Astrocyte (in vitro differentiated cells and primary cell): ENCODE measurements around the gene CHST15. TPM values are rescaled to one million over a fixed set of nuclear protein-coding genes. Genes with fewer than 3 reads are reported as not detected.

Source experiments
- DNase-seq: peaks from one replicate; pipeline ENCODE4 v3.0.0-alpha.2; 2010; ENCODE audit warnings: low read depth
- FAIRE-seq: peaks from 2 replicates; lab custom pipeline; 2011; peaks lifted over from hg19 to GRCh38; lab: Jason Lieb, UNC
- H2AFZ ChIP-seq: 2 replicates; pipeline ENCODE4 v1.6.0; 2012; ENCODE audit warnings: low read depth, low read length, inconsistent platforms
- H3K27ac ChIP-seq: 2 replicates; pipeline ENCODE4 v1.5.1; 2011; ENCODE audit warnings: low read depth, low read length, inconsistent platforms
- H3K27me3 ChIP-seq: 2 replicates; pipeline ENCODE4 v1.6.0; 2011; ENCODE audit warnings: low read length, inconsistent platforms; ENCODE audit not compliant: insufficient read depth
- H3K36me3 ChIP-seq: 2 replicates; pipeline ENCODE4 v1.5.1; 2011; ENCODE audit warnings: low read length, inconsistent platforms; ENCODE audit not compliant: insufficient read depth
- H3K4me1 ChIP-seq: 2 replicates; pipeline ENCODE4 v1.5.1; 2011; ENCODE audit warnings: low read length, inconsistent platforms; ENCODE audit not compliant: insufficient read depth
- H3K4me2 ChIP-seq: 2 replicates; pipeline ENCODE4 v1.6.0; 2012; ENCODE audit warnings: low read length, inconsistent platforms
- H3K4me3 ChIP-seq: 2 replicates; pipeline ENCODE4 v1.5.1; 2011; ENCODE audit warnings: low read depth, mild to moderate bottlenecking, low read length, inconsistent platforms; ENCODE audit not compliant: insufficient read depth
- H3K79me2 ChIP-seq: 2 replicates; pipeline ENCODE4 v1.6.0; 2012; ENCODE audit warnings: mild to moderate bottlenecking, low read length, inconsistent platforms; ENCODE audit not compliant: insufficient read depth
- H3K9ac ChIP-seq: 2 replicates; pipeline ENCODE4 v1.6.0; 2012; ENCODE audit warnings: mild to moderate bottlenecking, low read length, inconsistent platforms
- H3K9me3 ChIP-seq: 2 replicates; pipeline ENCODE4 v1.5.1; 2012; ENCODE audit warnings: low read depth, mild to moderate bottlenecking, low read length, inconsistent platforms; ENCODE audit not compliant: insufficient read depth
- H4K20me1 ChIP-seq: 2 replicates; pipeline ENCODE4 v1.6.0; 2012; ENCODE audit warnings: low read length, inconsistent platforms; ENCODE audit not compliant: insufficient read depth
- H3K27ac Mint-ChIP-seq: one replicate; pipeline ENCODE4 v1.8.0; 2021; ENCODE audit warnings: mild to moderate bottlenecking, mixed read lengths; ENCODE audit not compliant: unreplicated experiment
- H3K27me3 Mint-ChIP-seq: one replicate; pipeline ENCODE4 v1.8.0; 2021; ENCODE audit warnings: low read depth, mixed read lengths; ENCODE audit not compliant: unreplicated experiment
- H3K36me3 Mint-ChIP-seq: one replicate; pipeline ENCODE4 v1.8.0; 2021; ENCODE audit warnings: low read depth, mixed read lengths; ENCODE audit not compliant: unreplicated experiment
- H3K4me1 Mint-ChIP-seq: one replicate; pipeline ENCODE4 v1.8.0; 2021; ENCODE audit warnings: low read depth, mixed read lengths; ENCODE audit not compliant: unreplicated experiment
- H3K4me3 Mint-ChIP-seq: one replicate; pipeline ENCODE4 v1.8.0; 2021; ENCODE audit warnings: mild to moderate bottlenecking, moderate library complexity, mixed read lengths; ENCODE audit not compliant: unreplicated experiment
- H3K9me3 Mint-ChIP-seq: one replicate; pipeline ENCODE4 v1.8.0; 2021; ENCODE audit warnings: mild to moderate bottlenecking, mixed read lengths; ENCODE audit not compliant: unreplicated experiment
- EZH2 ChIP-seq: IDR thresholded peaks from 2 replicates; pipeline ENCODE4 v1.6.1; 2012; ENCODE audit warnings: mild to moderate bottlenecking, low read length, inconsistent platforms; ENCODE audit not compliant: insufficient read depth
- total RNA-seq: library from RNA; stranded (reverse); gene quantifications from 2 replicates; pipeline ENCODE4 v1.2.1, GENCODE V29; 2021
- TF ChIP-seq, protein P1 (sequence below): IDR thresholded peaks from 2 replicates; pipeline ENCODE4 v1.5.1; 2011; ENCODE audit warnings: low read depth, mild to moderate bottlenecking, inconsistent platforms, low read length, moderate library complexity; ENCODE audit not compliant: insufficient read depth

Gene CHST15
- total RNA-seq, 1 donor from 2014 or later, result 20.6 TPM

DNA sequence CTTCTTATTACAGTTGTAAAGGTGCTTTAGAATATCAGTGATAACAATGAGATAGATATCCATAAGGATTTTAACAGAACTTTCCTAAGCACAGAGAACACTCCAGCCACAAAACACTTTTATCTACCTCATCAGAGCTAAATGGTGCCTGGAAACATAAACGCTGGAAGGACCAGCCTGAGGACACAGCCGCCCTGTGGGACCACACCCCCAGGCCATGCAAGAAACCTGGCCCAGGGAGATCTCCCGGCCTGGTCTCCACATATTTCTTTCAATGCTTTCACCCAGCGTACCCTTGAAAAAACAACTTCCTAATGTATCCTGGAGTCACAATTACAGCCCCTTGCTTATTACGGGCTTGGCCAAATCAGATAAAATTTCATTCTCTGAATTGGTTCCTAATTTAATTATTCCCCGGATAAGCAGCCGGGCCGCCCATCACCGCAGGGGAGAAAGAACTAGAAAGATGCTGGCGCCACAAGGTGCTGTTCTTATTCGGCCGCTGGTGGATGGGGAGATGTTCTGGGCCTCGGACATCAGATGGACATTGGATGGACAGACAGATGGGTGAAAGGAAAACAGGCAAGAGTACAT, 11.8 kb downstream of the CHST15 start:
- H3K4me3 Mint-ChIP-seq, result no peak overlapping the region
- Histone ChIP-seq H4K20me1 (peaks cover 66% of the 10 kb centered on the region), H3K9ac (no peak overlapping the region), H3K27ac (no peak overlapping the region), H3K36me3 (no peaks in the 10 kb centered on the region), H3K79me2 (peaks cover 29% of the 10 kb centered on the region), H3K4me3 (no peak overlapping the region), H3K9me3 (no peaks in the 10 kb centered on the region), H3K4me2 (no peak overlapping the region), H3K4me1 (no peaks in the 10 kb centered on the region), H2AFZ (no peak overlapping the region), H3K27me3 (no peaks in the 10 kb centered on the region)
- peaks cover 34% of the 10 kb centered on the region for H3K27me3 Mint-ChIP-seq
- peaks cover 15% of the 10 kb centered on the region for H3K36me3 Mint-ChIP-seq
- FAIRE-seq (no peak), DNase-seq (no peak)
- H3K4me1 Mint-ChIP-seq, result no peaks in the 10 kb centered on the region
- peaks cover 4% of the 10 kb centered on the region for H3K9me3 Mint-ChIP-seq
- TF ChIP-seq, protein P1, sequence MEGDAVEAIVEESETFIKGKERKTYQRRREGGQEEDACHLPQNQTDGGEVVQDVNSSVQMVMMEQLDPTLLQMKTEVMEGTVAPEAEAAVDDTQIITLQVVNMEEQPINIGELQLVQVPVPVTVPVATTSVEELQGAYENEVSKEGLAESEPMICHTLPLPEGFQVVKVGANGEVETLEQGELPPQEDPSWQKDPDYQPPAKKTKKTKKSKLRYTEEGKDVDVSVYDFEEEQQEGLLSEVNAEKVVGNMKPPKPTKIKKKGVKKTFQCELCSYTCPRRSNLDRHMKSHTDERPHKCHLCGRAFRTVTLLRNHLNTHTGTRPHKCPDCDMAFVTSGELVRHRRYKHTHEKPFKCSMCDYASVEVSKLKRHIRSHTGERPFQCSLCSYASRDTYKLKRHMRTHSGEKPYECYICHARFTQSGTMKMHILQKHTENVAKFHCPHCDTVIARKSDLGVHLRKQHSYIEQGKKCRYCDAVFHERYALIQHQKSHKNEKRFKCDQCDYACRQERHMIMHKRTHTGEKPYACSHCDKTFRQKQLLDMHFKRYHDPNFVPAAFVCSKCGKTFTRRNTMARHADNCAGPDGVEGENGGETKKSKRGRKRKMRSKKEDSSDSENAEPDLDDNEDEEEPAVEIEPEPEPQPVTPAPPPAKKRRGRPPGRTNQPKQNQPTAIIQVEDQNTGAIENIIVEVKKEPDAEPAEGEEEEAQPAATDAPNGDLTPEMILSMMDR, result no peak
- no peak for TF ChIP-seq EZH2
- H3K27ac Mint-ChIP-seq, result no peak overlapping the region

GRCh38 chr10:124079864-124080263, 13.5 kb downstream of the CHST15 start:
- no peak for FAIRE-seq
- Histone ChIP-seq H3K79me2 (peaks cover 13% of the 10 kb centered on the region), H3K9ac (no peak overlapping the region), H2AFZ (no peak overlapping the region), H4K20me1 (peaks cover 64% of the 10 kb centered on the region), H3K4me1 (no peaks in the 10 kb centered on the region), H3K4me3 (no peak overlapping the region), H3K36me3 (no peaks in the 10 kb centered on the region), H3K27ac (no peak overlapping the region), H3K9me3 (no peaks in the 10 kb centered on the region), H3K4me2 (no peak overlapping the region), H3K27me3 (no peaks in the 10 kb centered on the region)
- no peak for TF ChIP-seq EZH2
- TF ChIP-seq, protein P1, result no peak
- H3K36me3 Mint-ChIP-seq, result peaks cover 10% of the 10 kb centered on the region
- H3K27ac Mint-ChIP-seq, result no peak overlapping the region
- no peak for DNase-seq
- peaks cover 23% of the 10 kb centered on the region for H3K27me3 Mint-ChIP-seq
- H3K4me3 Mint-ChIP-seq, result no peak overlapping the region
- peaks cover 2% of the 10 kb centered on the region for H3K4me1 Mint-ChIP-seq
- peaks cover 4% of the 10 kb centered on the region for H3K9me3 Mint-ChIP-seq

DNA sequence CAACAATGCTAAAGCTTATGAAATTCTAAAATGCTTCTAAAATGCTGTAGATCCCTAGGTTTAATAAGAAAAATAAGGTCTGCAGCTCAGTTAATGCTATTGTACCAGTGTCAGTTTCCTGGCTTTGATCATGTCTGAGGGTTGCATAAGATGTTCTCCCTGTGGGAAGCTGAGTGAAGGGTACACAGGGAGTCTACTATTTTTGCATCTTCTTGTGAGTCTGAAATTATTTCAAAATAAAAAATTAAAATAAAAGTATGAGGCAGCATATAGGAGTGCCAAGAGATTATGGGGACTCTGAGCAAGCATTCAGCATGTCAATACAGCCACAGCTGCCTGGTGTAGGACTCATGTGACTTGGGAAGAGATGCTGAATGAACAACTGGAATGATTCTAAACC, 14.7 kb downstream of the CHST15 start:
- Mint-ChIP-seq H3K4me1 (peaks cover 7% of the 10 kb centered on the region), H3K27ac (no peak overlapping the region), H3K4me3 (no peak overlapping the region), H3K27me3 (peaks cover 25% of the 10 kb centered on the region), H3K9me3 (peaks cover 8% of the 10 kb centered on the region), H3K36me3 (peaks cover 8% of the 10 kb centered on the region)
- DNase-seq (no peak), FAIRE-seq (no peak)
- Histone ChIP-seq H3K4me3 (no peak overlapping the region), H3K79me2 (peaks cover 21% of the 10 kb centered on the region), H3K9ac (no peak overlapping the region), H3K4me2 (no peak overlapping the region), H3K36me3 (no peaks in the 10 kb centered on the region), H2AFZ (no peak overlapping the region), H3K27me3 (peaks cover under 1% of the 10 kb centered on the region), H3K9me3 (no peaks in the 10 kb centered on the region), H3K27ac (no peak overlapping the region), H3K4me1 (no peaks in the 10 kb centered on the region), H4K20me1 (peaks cover 61% of the 10 kb centered on the region)
- TF ChIP-seq, protein P1, result no peak
- TF ChIP-seq EZH2, result no peak
